ENCODE results near the gene CAMK1G. TPM values are rescaled to one million over a fixed set of nuclear protein-coding genes. Genes with fewer than 3 reads are reported as not detected.

Gene CAMK1G
- total RNA-seq, 5 donors from 2014 or later (not counting 1 experiment from before 2014, with no cell fraction given): not detected

DNA sequence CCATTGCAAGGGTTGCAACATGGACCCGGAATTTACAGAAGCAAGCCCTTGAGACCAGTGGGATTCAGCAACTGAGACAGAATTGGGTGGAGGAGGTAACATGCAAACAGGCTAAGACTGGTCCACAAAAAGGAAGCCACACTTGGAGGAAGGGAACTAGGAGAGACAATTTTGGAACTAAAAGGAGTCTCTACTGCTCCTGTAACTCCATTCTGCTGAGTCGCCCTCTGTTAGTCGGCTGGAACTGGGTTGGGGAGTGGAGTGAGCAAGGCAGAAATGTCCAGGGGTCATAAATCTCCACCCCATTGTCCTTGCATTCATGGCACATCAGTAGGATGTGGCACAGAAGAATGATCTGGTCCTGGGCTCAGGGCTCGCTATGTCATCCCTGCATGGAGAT is 63.6 kb downstream of the CAMK1G start:
- ChIA-PET CTCF (no interaction called here), POLR2A (no interaction called here)
- Histone ChIP-seq H3K27me3 (replicated peaks in 1 of 2; ENCODE audit: control insufficient read depth in 2 of 2, extremely low read depth in 1 of 2, insufficient read depth in 2 of 2, low read length in 1 of 2) (no peaks in the 10 kb centered on the region), H3K4me3 (ENCODE audit: control insufficient read depth in 1 of 2, extremely low read depth in 1 of 2, low read length in 1 of 2) (no peak overlapping the region), H3K36me3 (ENCODE audit: control insufficient read depth in 2 of 2, extremely low read depth in 1 of 2, insufficient read depth in 1 of 2, low read length in 1 of 2) (no peaks in the 10 kb centered on the region), H3K4me1 (ENCODE audit: control insufficient read depth in 1 of 2, extremely low read depth in 1 of 2, insufficient read depth in 2 of 2, low read length in 2 of 2) (peaks cover 0 to 14% of the 10 kb centered on the region in 2 experiments), H3K27ac (ENCODE audit: low read length) (no peak overlapping the region), H3K9me3 (no peaks in the 10 kb centered on the region)
- no peaks in the 10 kb centered on the region for H3K9me3 Mint-ChIP-seq
- no peaks in the 10 kb centered on the region for H3K27me3 Mint-ChIP-seq
- no peaks in the 10 kb centered on the region for H3K36me3 Mint-ChIP-seq
- H3K27ac Mint-ChIP-seq: no peak overlapping the region
- ATAC-seq (replicated peaks in 1 of 4): no peak
- peaks cover 0 to 25% (median 21%) of the 10 kb centered on the region in 3 donors for H3K4me1 Mint-ChIP-seq
- no peak overlapping the region for H3K4me3 Mint-ChIP-seq
- no peak for DNase-seq
- 83% methylated on average over 1 of the region's 4 CpGs for WGBS (ENCODE audit: insufficient coverage)

DNA sequence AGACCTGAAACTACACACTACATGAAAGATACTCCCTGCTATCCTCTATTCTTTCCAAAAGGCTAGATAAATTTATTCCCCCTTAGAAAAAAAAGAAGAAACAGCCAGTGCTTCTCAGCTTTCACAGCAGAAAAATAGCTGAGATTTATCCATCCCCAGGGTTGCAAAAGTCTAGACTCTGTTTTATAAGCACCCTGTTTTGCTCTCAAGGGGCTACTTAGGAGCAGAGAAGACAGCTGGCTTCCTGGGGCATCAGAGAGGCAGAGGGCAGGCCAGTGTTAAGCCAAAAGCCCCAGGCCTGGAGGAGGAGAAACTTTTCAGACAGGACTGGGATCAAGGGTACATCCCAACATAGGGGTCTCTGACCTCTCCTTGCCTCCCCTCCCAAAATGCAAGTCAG is 64.8 kb downstream of the CAMK1G start:
- ATAC-seq (replicated peaks in 1 of 4): no peak
- H3K9me3 ChIP-seq: no peaks in the 10 kb centered on the region
- no peaks in the 10 kb centered on the region for H3K9me3 Mint-ChIP-seq
- H3K4me1 Mint-ChIP-seq: peaks cover 0 to 27% (median 21%) of the 10 kb centered on the region in 3 donors
- H3K27ac Mint-ChIP-seq: no peak overlapping the region
- H3K27ac ChIP-seq (ENCODE audit: low read length): no peak overlapping the region
- H3K4me1 ChIP-seq (ENCODE audit: control insufficient read depth in 1 of 2, extremely low read depth in 1 of 2, insufficient read depth in 2 of 2, low read length in 2 of 2): peaks cover 0 to 14% of the 10 kb centered on the region in 2 experiments
- no peak for DNase-seq
- no peaks in the 10 kb centered on the region for H3K36me3 ChIP-seq (ENCODE audit: control insufficient read depth in 2 of 2, extremely low read depth in 1 of 2, insufficient read depth in 1 of 2, low read length in 1 of 2)
- no peak overlapping the region for H3K4me3 Mint-ChIP-seq
- H3K27me3 ChIP-seq (replicated peaks in 1 of 2; ENCODE audit: control insufficient read depth in 2 of 2, extremely low read depth in 1 of 2, insufficient read depth in 2 of 2, low read length in 1 of 2): no peaks in the 10 kb centered on the region
- ChIA-PET POLR2A (interaction anchor here in 1 of 2 donors (0.7 kb wide), 1 partner anchor 28 kb away, joined by 5 read pairs; no protein-coding TSS in a partner anchor), CTCF (interaction anchor here in 1 of 2 donors (0.7 kb wide), 1 partner anchor 15 kb away, joined by 3 read pairs; no protein-coding TSS in a partner anchor)
- no peak overlapping the region for H3K4me3 ChIP-seq (ENCODE audit: control insufficient read depth in 1 of 2, extremely low read depth in 1 of 2, low read length in 1 of 2)
- no peaks in the 10 kb centered on the region for H3K36me3 Mint-ChIP-seq
- H3K27me3 Mint-ChIP-seq: no peaks in the 10 kb centered on the region

DNA sequence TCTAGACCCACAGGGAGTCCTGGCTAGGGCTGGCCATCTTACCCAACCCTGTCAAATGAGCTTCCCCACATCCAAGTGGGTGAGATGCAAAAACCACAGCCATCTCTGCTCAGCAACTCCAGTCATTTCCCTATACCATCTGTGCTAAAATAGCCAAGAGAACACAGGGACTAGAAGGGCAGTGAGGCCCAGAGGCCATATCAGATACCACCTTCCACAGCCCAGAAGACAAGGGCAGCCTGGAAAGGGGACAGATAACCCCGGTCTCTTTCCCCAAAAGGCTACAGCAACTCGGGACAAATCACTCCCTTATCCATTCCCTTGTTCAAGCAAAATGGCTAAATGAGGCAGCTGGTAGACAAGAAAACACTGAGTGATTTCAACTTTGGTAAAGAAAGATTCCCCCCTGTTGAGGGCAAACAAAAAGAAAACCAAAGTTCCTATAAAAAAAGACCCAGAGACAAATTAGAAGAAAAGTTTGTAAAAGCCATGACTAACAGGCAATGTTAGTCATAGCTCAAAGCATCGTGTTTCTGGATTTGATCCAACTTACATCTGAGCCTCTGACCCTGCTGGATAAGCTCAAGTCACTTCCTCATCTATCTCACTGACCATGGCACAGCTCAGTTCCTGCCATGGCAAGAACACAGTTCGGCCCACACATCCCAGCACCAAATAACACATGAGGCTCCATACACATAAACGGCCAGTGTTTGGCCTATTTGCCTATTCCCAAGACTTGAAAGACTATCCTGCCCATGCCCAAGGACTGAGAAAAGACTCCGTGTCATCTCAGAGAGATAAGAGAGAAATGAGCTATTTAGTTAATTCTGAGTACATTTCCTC is 65.6 kb downstream of the CAMK1G start:
- Histone ChIP-seq H3K4me3 (ENCODE audit: control insufficient read depth in 1 of 2, extremely low read depth in 1 of 2, low read length in 1 of 2) (no peak overlapping the region), H3K27me3 (replicated peaks in 1 of 2; ENCODE audit: control insufficient read depth in 2 of 2, extremely low read depth in 1 of 2, insufficient read depth in 2 of 2, low read length in 1 of 2) (no peaks in the 10 kb centered on the region), H3K9me3 (no peaks in the 10 kb centered on the region), H3K4me1 (ENCODE audit: control insufficient read depth in 1 of 2, extremely low read depth in 1 of 2, insufficient read depth in 2 of 2, low read length in 2 of 2) (peaks cover 0 to 14% of the 10 kb centered on the region in 2 experiments), H3K36me3 (ENCODE audit: control insufficient read depth in 2 of 2, extremely low read depth in 1 of 2, insufficient read depth in 1 of 2, low read length in 1 of 2) (no peaks in the 10 kb centered on the region), H3K27ac (ENCODE audit: low read length) (no peak overlapping the region)
- Mint-ChIP-seq H3K27me3 (no peaks in the 10 kb centered on the region), H3K36me3 (no peaks in the 10 kb centered on the region), H3K27ac (no peak overlapping the region), H3K4me3 (no peak overlapping the region), H3K4me1 (peaks cover 0 to 27% (median 21%) of the 10 kb centered on the region in 3 donors), H3K9me3 (no peaks in the 10 kb centered on the region)
- DNase-seq (no peak), ATAC-seq (replicated peaks in 1 of 4) (no peak)
- ChIA-PET POLR2A (interaction anchor here in 1 of 2 donors (0.7 kb wide), 1 partner anchor 28 kb away, joined by 5 read pairs; no protein-coding TSS in a partner anchor), CTCF (interaction anchor here (0.5 to 1.3 kb wide), 4 partner anchors 13 to 80 kb away, joined by 3 to 4 read pairs (median 4); no protein-coding TSS in a partner anchor)
- 45% methylated on average over 3 of the region's 6 CpGs for WGBS (ENCODE audit: insufficient coverage)

DNA sequence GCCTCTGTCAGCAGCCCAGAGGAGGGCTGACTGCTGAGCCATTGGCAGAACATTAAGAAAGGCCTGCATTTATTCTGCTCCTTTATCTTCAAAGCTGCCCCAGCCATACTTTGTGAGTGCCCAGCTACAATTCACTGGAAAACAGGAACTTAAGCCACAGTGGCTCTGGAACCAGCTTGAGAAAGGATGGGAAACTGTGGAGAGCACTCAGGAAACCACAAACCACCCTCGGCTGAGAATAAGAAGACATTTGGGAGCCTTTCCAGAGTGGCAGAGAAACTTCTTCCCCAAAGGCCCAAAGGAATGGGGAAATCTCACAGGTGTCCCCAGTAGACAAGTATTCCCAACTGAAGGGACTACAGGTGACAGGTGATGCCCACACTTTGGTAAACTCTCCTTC is 66.9 kb downstream of the CAMK1G start:
- Mint-ChIP-seq H3K36me3 (no peaks in the 10 kb centered on the region), H3K9me3 (no peaks in the 10 kb centered on the region), H3K4me3 (no peak overlapping the region), H3K27me3 (no peaks in the 10 kb centered on the region), H3K4me1 (peaks cover 0 to 27% (median 21%) of the 10 kb centered on the region in 3 donors), H3K27ac (no peak overlapping the region)
- ChIA-PET POLR2A (no interaction called here), CTCF (interaction anchor here in 1 of 2 donors (1.3 kb wide), 1 partner anchor 40 kb away, joined by 3 read pairs; no protein-coding TSS in a partner anchor)
- H3K4me1 ChIP-seq (ENCODE audit: control insufficient read depth in 1 of 2, extremely low read depth in 1 of 2, insufficient read depth in 2 of 2, low read length in 2 of 2): peaks cover 0 to 14% of the 10 kb centered on the region in 2 experiments
- no peak overlapping the region for H3K27ac ChIP-seq (ENCODE audit: low read length)
- no peaks in the 10 kb centered on the region for H3K9me3 ChIP-seq
- ATAC-seq (replicated peaks in 1 of 4) (no peak), DNase-seq (no peak)
- H3K36me3 ChIP-seq (ENCODE audit: control insufficient read depth in 2 of 2, extremely low read depth in 1 of 2, insufficient read depth in 1 of 2, low read length in 1 of 2): no peaks in the 10 kb centered on the region
- no CpG with 5 or more reads among the region's 1 CpG for WGBS (ENCODE audit: insufficient coverage)
- no peak overlapping the region for H3K4me3 ChIP-seq (ENCODE audit: control insufficient read depth in 1 of 2, extremely low read depth in 1 of 2, low read length in 1 of 2)
- H3K27me3 ChIP-seq (replicated peaks in 1 of 2; ENCODE audit: control insufficient read depth in 2 of 2, extremely low read depth in 1 of 2, insufficient read depth in 2 of 2, low read length in 1 of 2): no peaks in the 10 kb centered on the region

DNA sequence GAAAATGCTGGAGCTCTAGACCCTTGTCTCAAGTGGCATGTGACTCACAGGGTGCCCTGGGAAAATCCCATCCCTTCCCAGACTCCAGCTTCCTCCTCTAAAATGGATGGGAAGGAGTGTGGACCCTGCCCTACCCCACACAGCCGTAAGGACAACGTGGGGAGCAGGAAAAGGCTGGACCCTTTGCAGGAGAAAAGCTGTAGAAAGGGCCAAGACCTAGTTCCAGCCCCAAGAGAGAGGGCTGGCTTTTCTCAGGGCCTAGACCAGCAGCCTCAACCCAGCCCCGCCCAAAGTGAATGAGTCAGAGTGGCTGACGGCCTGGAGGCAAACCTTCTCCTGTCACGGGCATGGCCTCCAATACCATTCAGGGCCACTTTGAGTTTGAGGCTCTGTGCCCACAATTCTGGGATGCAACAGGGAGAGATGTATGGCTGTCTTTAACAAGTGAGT is 67.6 kb downstream of the CAMK1G start:
- Histone ChIP-seq H3K4me3 (ENCODE audit: control insufficient read depth in 1 of 2, extremely low read depth in 1 of 2, low read length in 1 of 2) (no peak overlapping the region), H3K4me1 (ENCODE audit: control insufficient read depth in 1 of 2, extremely low read depth in 1 of 2, insufficient read depth in 2 of 2, low read length in 2 of 2) (peaks cover 0 to 14% of the 10 kb centered on the region in 2 experiments), H3K36me3 (ENCODE audit: control insufficient read depth in 2 of 2, extremely low read depth in 1 of 2, insufficient read depth in 1 of 2, low read length in 1 of 2) (no peaks in the 10 kb centered on the region), H3K9me3 (no peaks in the 10 kb centered on the region), H3K27me3 (replicated peaks in 1 of 2; ENCODE audit: control insufficient read depth in 2 of 2, extremely low read depth in 1 of 2, insufficient read depth in 2 of 2, low read length in 1 of 2) (no peaks in the 10 kb centered on the region), H3K27ac (ENCODE audit: low read length) (no peak overlapping the region)
- H3K4me3 Mint-ChIP-seq: no peak overlapping the region
- CTCF ChIA-PET: interaction anchor here in 1 of 2 donors (0.5 kb wide), 1 partner anchor 285 kb away, joined by 5 read pairs; no protein-coding TSS in a partner anchor
- ATAC-seq (replicated peaks in 1 of 4): peak in 3 of 4 experiments; percentile 78 to 95 (median 85)
- DNase-seq: peak in 10 of 35 experiments; percentile 13 to 50 (median 28)
- WGBS (ENCODE audit: insufficient coverage): 38% methylated on average over 3 of the region's 5 CpGs
- no peaks in the 10 kb centered on the region for H3K27me3 Mint-ChIP-seq
- H3K9me3 Mint-ChIP-seq: no peaks in the 10 kb centered on the region
- H3K36me3 Mint-ChIP-seq: no peaks in the 10 kb centered on the region
- POLR2A ChIA-PET: no interaction called here
- H3K4me1 Mint-ChIP-seq: peaks cover 0 to 27% (median 21%) of the 10 kb centered on the region in 3 donors
- no peak overlapping the region for H3K27ac Mint-ChIP-seq

DNA sequence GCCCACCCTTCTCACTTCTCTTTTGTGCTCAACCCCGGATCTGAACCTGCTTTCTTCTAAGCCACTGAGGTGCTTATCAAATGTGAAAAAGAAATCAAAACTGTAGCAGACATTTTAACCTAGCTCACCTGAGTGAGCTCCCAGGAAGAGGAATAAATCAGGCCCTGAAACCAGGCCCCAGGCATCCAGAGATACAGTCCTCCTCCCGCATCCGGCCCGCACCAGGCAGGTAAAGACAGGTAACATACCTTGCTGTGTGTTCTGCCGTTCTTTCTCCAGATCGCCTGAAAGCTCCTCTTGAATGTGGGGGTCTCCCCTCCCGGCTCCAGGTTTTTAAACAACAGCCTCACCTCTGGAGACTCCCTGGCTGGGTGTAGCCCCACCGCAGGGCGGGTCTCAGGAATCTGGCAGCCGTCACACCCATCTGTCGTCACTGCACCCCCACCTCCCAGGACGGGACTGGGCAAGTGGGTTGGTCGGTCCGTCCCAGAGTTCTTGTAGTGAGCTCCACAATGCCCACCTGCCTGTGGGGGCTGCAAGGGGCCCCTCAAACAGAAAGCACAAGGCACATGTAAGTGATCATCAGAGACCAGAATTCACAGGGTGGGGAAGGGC is 68.7 kb downstream of the CAMK1G start, which contains the start of gene LAMB3:
Gene LAMB3, minus strand, starts transcription at position 305 of the 615 bp plus-strand sequence. CDS start 1,481 bp downstream, outside the sequence.
- ChIA-PET CTCF (interaction anchor here (0.7 to 1.4 kb wide), 2 partner anchors 21 to 44 kb away, joined by 3 to 4 read pairs; no protein-coding TSS in a partner anchor), POLR2A (no interaction called here)
- Histone ChIP-seq H3K4me3 (ENCODE audit: control insufficient read depth in 1 of 2, extremely low read depth in 1 of 2, low read length in 1 of 2) (no peak within 1 kb of the TSS), H3K27me3 (replicated peaks in 1 of 2; ENCODE audit: control insufficient read depth in 2 of 2, extremely low read depth in 1 of 2, insufficient read depth in 2 of 2, low read length in 1 of 2) (no peaks in the 10 kb centered on the region), H3K27ac (ENCODE audit: low read length) (no peak within 1 kb of the TSS), H3K36me3 (ENCODE audit: control insufficient read depth in 2 of 2, extremely low read depth in 1 of 2, insufficient read depth in 1 of 2, low read length in 1 of 2) (no peaks in the 10 kb centered on the region), H3K9me3 (no peaks in the 10 kb centered on the region), H3K4me1 (ENCODE audit: control insufficient read depth in 1 of 2, extremely low read depth in 1 of 2, insufficient read depth in 2 of 2, low read length in 2 of 2) (peaks cover 0 to 14% of the 10 kb centered on the region in 2 experiments)
- no peak within 1 kb of the TSS for H3K4me3 Mint-ChIP-seq
- H3K9me3 Mint-ChIP-seq: no peaks in the 10 kb centered on the region
- peaks cover 0 to 27% (median 21%) of the 10 kb centered on the region in 3 donors for H3K4me1 Mint-ChIP-seq
- no peak for ATAC-seq (replicated peaks in 1 of 4)
- 91% methylated on average over 13 of the region's 14 CpGs for WGBS (ENCODE audit: insufficient coverage)
- H3K36me3 Mint-ChIP-seq: no peaks in the 10 kb centered on the region
- no peaks in the 10 kb centered on the region for H3K27me3 Mint-ChIP-seq
- no peak within 1 kb of the TSS for H3K27ac Mint-ChIP-seq
- no peak for DNase-seq

All from T-cell (primary cell).